ENCODE measurements around the gene CCDC138.

- TF ChIP-seq CTCF (conservative IDR thresholded peaks at IDR 0.05; ENCODE audit: low read length), result no peak
- no peak for TF ChIP-seq EZH2phosphoT487 (IDR thresholded peaks at IDR 0.05; ENCODE audit: borderline replicate concordance, low read depth, low read length)
These were observed 91.7 kb downstream of the CCDC138 start for GRCh38 chr2:108878276-108878675.
